ENCODE measurements around the gene NKX1-1.
A peak's percentile ranks its signal among the peaks of the same experiment; 100 is the strongest.

NKX1-1 gene

GRCh38 chr4:1411436-1412375 is 5.5 kb upstream of the NKX1-1 start:
- TF ChIP-seq, protein P1, sequence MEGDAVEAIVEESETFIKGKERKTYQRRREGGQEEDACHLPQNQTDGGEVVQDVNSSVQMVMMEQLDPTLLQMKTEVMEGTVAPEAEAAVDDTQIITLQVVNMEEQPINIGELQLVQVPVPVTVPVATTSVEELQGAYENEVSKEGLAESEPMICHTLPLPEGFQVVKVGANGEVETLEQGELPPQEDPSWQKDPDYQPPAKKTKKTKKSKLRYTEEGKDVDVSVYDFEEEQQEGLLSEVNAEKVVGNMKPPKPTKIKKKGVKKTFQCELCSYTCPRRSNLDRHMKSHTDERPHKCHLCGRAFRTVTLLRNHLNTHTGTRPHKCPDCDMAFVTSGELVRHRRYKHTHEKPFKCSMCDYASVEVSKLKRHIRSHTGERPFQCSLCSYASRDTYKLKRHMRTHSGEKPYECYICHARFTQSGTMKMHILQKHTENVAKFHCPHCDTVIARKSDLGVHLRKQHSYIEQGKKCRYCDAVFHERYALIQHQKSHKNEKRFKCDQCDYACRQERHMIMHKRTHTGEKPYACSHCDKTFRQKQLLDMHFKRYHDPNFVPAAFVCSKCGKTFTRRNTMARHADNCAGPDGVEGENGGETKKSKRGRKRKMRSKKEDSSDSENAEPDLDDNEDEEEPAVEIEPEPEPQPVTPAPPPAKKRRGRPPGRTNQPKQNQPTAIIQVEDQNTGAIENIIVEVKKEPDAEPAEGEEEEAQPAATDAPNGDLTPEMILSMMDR (IDR thresholded peaks at IDR 0.05; ENCODE audit: insufficient read depth, missing control alignments) = no peak
- FAIRE-seq (no peak), DNase-seq (ENCODE audit: insufficient read length, low spot score) (peak; percentile 29)

DNA sequence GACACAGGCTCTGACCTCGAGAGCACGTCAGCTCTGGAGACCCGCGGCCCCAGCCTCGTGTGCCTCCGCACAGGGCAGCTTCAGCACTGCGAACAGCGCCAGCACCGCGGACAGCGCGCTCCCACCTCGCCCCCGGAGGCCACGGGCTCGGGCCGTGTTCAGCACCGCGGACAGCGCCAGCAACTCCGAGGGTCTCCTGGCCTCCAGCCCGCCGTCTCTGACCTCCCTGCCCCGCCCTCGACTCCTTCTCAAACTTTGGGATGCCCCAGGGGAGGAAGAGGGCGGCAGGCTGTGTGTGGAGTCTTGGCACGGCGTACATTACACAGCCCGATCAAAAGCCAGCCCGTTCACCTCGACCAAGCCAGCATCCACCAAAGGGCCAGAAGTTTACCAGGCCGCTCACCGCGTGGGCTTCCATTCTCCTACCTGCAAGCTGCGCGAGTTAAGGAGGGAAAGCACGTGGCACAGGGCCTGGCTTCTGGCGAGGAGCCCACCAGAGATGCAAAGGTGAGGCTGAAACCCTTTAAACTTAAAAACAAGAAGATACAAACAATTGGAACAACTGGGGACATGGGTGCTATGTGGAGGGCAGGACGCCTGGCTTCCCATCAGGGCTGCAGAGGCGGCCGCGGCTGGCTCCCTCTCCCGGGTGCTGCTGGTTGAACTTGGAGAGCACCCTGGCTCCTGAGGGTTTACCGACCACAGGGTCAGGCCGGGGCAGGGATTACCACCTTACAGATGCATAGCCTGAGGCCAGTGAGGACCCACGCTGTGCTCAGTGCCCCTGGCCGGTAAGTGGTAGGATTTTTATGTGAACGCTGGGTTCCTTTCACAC is 4.5 kb upstream of the NKX1-1 start:
- DNase-seq (ENCODE audit: insufficient read length, low spot score) (peak; percentile 25), FAIRE-seq (no peak)
- TF ChIP-seq, protein P1 (IDR thresholded peaks at IDR 0.05; ENCODE audit: insufficient read depth, missing control alignments) = no peak

DNA sequence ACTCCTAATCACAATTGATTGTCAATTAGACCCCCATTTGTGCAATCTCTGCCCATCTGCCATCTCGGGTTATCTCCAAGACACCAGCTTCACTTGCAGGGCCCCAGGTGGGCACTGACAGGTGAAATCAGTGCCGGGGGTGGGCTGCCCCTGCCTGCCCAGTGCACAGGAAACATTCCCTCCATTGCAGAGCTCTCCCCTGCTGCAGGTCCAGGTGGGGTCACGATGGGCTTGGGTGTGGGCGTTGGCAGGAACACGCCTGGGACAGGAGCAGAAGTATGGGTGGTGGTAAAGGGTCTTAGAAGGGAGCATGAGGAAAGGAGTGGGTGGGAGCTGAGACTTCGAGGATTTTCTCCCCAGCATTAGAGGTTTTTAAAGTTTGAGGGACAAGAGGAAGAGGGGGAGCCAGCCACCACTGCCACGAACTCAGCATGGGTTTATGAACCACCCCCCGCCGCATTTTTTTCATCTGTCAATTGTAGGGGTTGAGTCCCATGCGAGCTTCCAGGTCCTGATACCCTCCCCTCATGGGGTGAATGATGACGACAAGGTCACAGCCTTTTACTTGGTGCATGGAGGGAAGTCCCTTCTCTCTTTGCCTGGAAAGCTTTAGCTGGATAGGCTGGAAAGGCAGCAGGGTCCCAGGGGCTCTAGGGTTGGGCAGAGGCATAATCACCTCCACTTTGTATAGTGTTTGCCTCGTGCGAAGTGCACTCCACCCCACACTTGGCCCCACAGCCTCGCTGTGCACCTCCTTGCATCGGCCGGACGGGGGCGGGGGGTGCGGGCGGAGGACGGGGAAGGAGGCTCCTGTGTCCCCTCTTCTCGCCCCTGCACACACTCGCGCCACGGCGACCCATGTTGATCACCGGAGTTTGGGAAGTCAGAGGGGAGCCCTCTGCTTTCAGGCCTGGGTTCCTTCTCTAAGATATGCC is 3.5 kb upstream of the NKX1-1 start:
- TF ChIP-seq, protein P1 (IDR thresholded peaks at IDR 0.05; ENCODE audit: insufficient read depth, missing control alignments) = no peak
- DNase-seq (ENCODE audit: insufficient read length, low spot score) = peak; percentile 20
- FAIRE-seq = no peak

DNA sequence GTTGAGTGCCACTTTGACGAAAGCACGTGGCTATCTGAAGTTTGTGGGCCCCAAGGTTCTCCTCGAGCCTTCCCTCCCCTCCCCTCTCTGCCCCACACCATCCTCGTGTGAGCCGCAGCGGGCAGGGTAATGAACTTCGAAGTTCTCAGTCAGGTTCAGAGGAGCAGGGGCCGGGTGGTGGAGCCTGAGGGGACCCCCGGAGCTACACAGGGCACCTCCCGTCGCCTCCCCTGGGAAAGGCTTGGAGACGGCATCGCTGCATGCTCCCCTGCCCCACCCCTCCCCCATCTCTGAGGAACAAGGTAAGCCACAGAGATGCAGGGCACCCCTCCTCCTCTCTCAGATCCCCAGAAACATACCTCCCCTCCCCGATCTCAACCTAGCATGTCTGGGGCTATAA is 2.8 kb upstream of the NKX1-1 start:
- TF ChIP-seq, protein P1 (IDR thresholded peaks at IDR 0.05; ENCODE audit: insufficient read depth, missing control alignments) = no peak
- no peak for DNase-seq (ENCODE audit: insufficient read length, low spot score)
- no peak for FAIRE-seq

DNA sequence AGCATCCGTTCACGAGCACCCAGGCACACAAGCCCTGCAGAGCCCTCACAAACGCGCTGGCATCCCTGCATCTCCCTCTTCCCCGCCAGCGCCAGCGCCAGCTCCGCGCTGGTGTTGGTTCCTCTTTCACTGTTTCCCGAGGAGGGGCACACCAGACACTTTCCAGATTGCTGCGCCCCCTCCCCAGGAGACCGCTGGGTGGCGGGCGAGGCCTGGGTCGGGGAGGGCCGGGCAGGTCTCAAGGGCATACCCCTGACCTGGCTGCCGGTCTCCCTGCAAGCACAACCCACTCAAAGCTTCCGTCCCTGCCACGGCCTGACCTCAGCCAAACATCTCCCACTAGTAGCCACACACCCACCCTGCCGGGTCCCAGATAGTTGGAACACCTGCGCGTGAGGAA is 2.2 kb upstream of the NKX1-1 start:
- TF ChIP-seq, protein P1 (IDR thresholded peaks at IDR 0.05; ENCODE audit: insufficient read depth, missing control alignments) = peak; percentile 31
- no peak for DNase-seq (ENCODE audit: insufficient read length, low spot score)
- FAIRE-seq = no peak

DNA sequence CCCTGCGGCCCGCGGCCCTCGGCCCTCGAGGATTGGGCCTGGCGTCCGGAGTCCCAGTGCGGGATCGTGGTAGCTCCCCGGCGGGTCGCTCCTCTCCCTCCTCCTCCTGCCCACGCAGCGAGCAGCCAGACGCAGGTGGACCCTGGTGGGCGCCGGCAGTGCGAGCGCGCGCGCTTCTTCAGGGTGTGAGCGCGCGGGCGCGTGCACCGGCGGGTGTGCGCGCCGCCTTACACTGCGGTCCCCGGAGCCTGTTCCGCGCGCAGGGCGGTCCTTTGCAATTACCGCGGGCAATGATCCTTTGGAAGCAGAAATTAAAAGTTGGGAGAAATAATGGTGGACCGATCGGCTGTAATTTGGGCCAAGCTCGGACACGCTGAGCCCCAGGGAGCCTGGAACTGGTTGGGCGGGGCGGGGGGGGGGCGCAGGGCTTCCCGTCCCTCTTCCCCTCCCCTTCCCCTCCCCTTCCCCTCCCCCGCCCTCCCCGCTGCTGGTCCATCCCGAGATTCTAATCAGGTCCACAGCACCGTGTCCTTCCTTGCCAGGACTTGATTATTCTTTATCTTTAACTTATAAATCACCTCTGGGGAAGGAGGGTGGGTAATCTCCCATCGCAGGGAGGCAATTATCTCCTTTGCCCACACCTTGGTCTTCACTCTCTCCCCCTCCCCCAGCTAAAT is 1.6 kb upstream of the NKX1-1 start:
- FAIRE-seq = no peak

More for the DNA sequence above, 1.6 kb upstream of the NKX1-1 start:
- no peak for DNase-seq (ENCODE audit: insufficient read length, low spot score)
- TF ChIP-seq, protein P1 (IDR thresholded peaks at IDR 0.05; ENCODE audit: insufficient read depth, missing control alignments) = no peak
